Loucy (cell line): ENCODE measurements around the gene SEC63.

ENCODE experiments used
- H2AFZ ChIP-seq: fragments of 200-600 bp; sonication (generic); 2 replicates; pipeline ENCODE4 v1.6.0; 2016; ENCODE audit warnings: antibody characterized with exemption, mild to moderate bottlenecking, low read length, moderate library complexity
- H3F3A ChIP-seq: fragments of 200-600 bp; 2 replicates; pipeline ENCODE4 v1.6.0; 2016; ENCODE audit warnings: antibody characterized with exemption, low read depth, mild to moderate bottlenecking
- H3K27me3 ChIP-seq: fragments of 200-600 bp; sonication (generic); 2 replicates; pipeline ENCODE4 v1.6.1; 2014; ENCODE audit warnings: low read length, mild to moderate bottlenecking; ENCODE audit not compliant: insufficient read depth, poor library complexity, severe bottlenecking
- H3K36me3 ChIP-seq: fragments of 200-600 bp; sonication (generic); 2 replicates; pipeline ENCODE4 v1.6.1; 2016; ENCODE audit warnings: low read length; ENCODE audit not compliant: insufficient read depth
- H3K4me1 ChIP-seq: fragments of 200-600 bp; sonication (generic); 2 replicates; pipeline ENCODE4 v1.5.1; 2014; ENCODE audit warnings: low read length, mild to moderate bottlenecking; ENCODE audit not compliant: insufficient read depth, poor library complexity, severe bottlenecking
- H3K4me2 ChIP-seq: fragments of 200-600 bp; sonication (generic); 2 replicates; pipeline ENCODE4 v1.6.0; 2014; ENCODE audit warnings: antibody characterized with exemption, low read length, low read depth, mild to moderate bottlenecking; ENCODE audit not compliant: poor library complexity, severe bottlenecking
- H3K4me3 ChIP-seq: fragments of 200-600 bp; sonication (generic); 2 replicates; pipeline ENCODE4 v1.5.1; 2014; ENCODE audit warnings: low read length, mild to moderate bottlenecking, mixed read lengths; ENCODE audit not compliant: poor library complexity, severe bottlenecking
- H3K79me2 ChIP-seq: fragments of 200-600 bp; sonication (generic); 2 replicates; pipeline ENCODE4 v1.6.1; 2014; ENCODE audit warnings: low read length; ENCODE audit not compliant: insufficient read depth
- H3K9ac ChIP-seq: fragments of 200-600 bp; sonication (generic); 2 replicates; pipeline ENCODE4 v1.6.0; 2014; ENCODE audit warnings: mild to moderate bottlenecking, low read depth, low read length, moderate library complexity; ENCODE audit not compliant: poor library complexity, severe bottlenecking
- H3K9me2 ChIP-seq: fragments of 200-600 bp; sonication (generic); replicated peaks from 2 replicates; pipeline ENCODE4 v1.6.1; 2016; ENCODE audit warnings: low read depth, low read length, mixed read lengths
- H3K9me3 ChIP-seq: fragments of 200-600 bp; sonication (generic); 2 replicates; pipeline ENCODE4 v1.6.1; 2014; ENCODE audit warnings: mild to moderate bottlenecking, antibody characterized with exemption, low read length, low read depth; ENCODE audit not compliant: insufficient read depth
- H4K20me1 ChIP-seq: fragments of 200-600 bp; sonication (generic); 2 replicates; pipeline ENCODE4 v1.6.0; 2014; ENCODE audit warnings: antibody characterized with exemption, low read length, mild to moderate bottlenecking; ENCODE audit not compliant: insufficient read depth, poor library complexity, severe bottlenecking
- CTCF ChIP-seq: fragments of 200-600 bp; sonication (generic); conservative IDR thresholded peaks from 2 replicates; pipeline ENCODE4 v1.5.1; 2014; ENCODE audit warnings: mild to moderate bottlenecking, antibody characterized with exemption, low read length
- EZH2phosphoT487 ChIP-seq: fragments of 200-600 bp; IDR thresholded peaks from 2 replicates; pipeline ENCODE4 v1.6.1; 2018; ENCODE audit warnings: antibody characterized with exemption, mild to moderate bottlenecking, moderate library complexity, borderline replicate concordance

SEC63 gene

GRCh38 chr6:107870381-107870780 lies 87.6 kb downstream of the SEC63 start:
- H3K79me2 ChIP-seq, result no peaks in the 10 kb centered on the region
- peaks cover 3% of the 10 kb centered on the region for H4K20me1 ChIP-seq
- no peak overlapping the region for H3K4me2 ChIP-seq
- H3K4me3 ChIP-seq, result no peak overlapping the region
- H2AFZ ChIP-seq, result no peak overlapping the region
- no peak for TF ChIP-seq EZH2phosphoT487
- TF ChIP-seq CTCF, result no peak
- H3K36me3 ChIP-seq, result peaks cover 48% of the 10 kb centered on the region
- no peaks in the 10 kb centered on the region for H3K4me1 ChIP-seq
- no peaks in the 10 kb centered on the region for H3K9me2 ChIP-seq
- H3K9ac ChIP-seq, result no peak overlapping the region
- H3K9me3 ChIP-seq, result no peaks in the 10 kb centered on the region
- H3K27me3 ChIP-seq, result no peaks in the 10 kb centered on the region
- no peaks in the 10 kb centered on the region for H3F3A ChIP-seq

- Histone ChIP-seq H3K36me3 (peaks cover 43% of the 10 kb centered on the region), H2AFZ (no peak overlapping the region), H3K9me3 (no peaks in the 10 kb centered on the region), H3K4me2 (no peak overlapping the region), H3K4me1 (no peaks in the 10 kb centered on the region), H3K27me3 (no peaks in the 10 kb centered on the region), H3F3A (no peaks in the 10 kb centered on the region), H4K20me1 (peaks cover 3% of the 10 kb centered on the region), H3K9ac (no peak overlapping the region), H3K9me2 (no peaks in the 10 kb centered on the region), H3K4me3 (no peak overlapping the region), H3K79me2 (no peaks in the 10 kb centered on the region)
- TF ChIP-seq CTCF (peak; percentile 23; the same call in 1 of the 2 replicates), EZH2phosphoT487 (no peak)
Measured at GRCh38 chr6:107869871-107870270, 88.1 kb downstream of the SEC63 start.

GRCh38 chr6:107868867-107869611 lies 89.0 kb downstream of the SEC63 start:
- H3K36me3 ChIP-seq, result peaks cover 38% of the 10 kb centered on the region
- H3K4me1 ChIP-seq, result no peaks in the 10 kb centered on the region
- no peak overlapping the region for H3K4me2 ChIP-seq

More at GRCh38 chr6:107868867-107869611, 89.0 kb downstream of the SEC63 start:
- no peaks in the 10 kb centered on the region for H3K79me2 ChIP-seq
- no peaks in the 10 kb centered on the region for H3K27me3 ChIP-seq
- TF ChIP-seq EZH2phosphoT487 (no peak), CTCF (no peak)
- H3K9ac ChIP-seq, result no peak overlapping the region
- H3K9me3 ChIP-seq, result no peaks in the 10 kb centered on the region
- no peak overlapping the region for H3K4me3 ChIP-seq
- no peaks in the 10 kb centered on the region for H3K9me2 ChIP-seq
- H2AFZ ChIP-seq, result no peak overlapping the region
- peaks cover 3% of the 10 kb centered on the region for H4K20me1 ChIP-seq
- H3F3A ChIP-seq, result no peaks in the 10 kb centered on the region
